GM12801 (cell line): ENCODE measurements around the gene POPDC2.

Source experiments
- CTCF ChIP-seq: IDR thresholded peaks from one replicate; pipeline ENCODE4 v1.5.1; 2011; ENCODE audit warnings: control low read depth; ENCODE audit not compliant: insufficient read length; ENCODE audit errors: extremely low read depth

The POPDC2 gene

GRCh38 chr3:119653876-119654275 is 6.5 kb downstream of the POPDC2 start:
- TF ChIP-seq CTCF: no peak

GRCh38 chr3:119652306-119653033 is 7.9 kb downstream of the POPDC2 start:
- TF ChIP-seq CTCF: no peak

GRCh38 chr3:119649761-119650160 is 10.6 kb downstream of the POPDC2 start:
- no peak for TF ChIP-seq CTCF

GRCh38 chr3:119647843-119648575 is 12.4 kb downstream of the POPDC2 start:
- no peak for TF ChIP-seq CTCF

GRCh38 chr3:119647171-119647570 is 13.2 kb downstream of the POPDC2 start:
- no peak for TF ChIP-seq CTCF

- no peak for TF ChIP-seq CTCF
Observed at GRCh38 chr3:119645813-119646212, 14.6 kb downstream of the POPDC2 start.

- TF ChIP-seq CTCF: no peak
Observed at GRCh38 chr3:119644481-119644880, 15.9 kb downstream of the POPDC2 start.
